GM21360 (cell line): ENCODE measurements around the gene BABAM2.

Source experiments
- ATAC-seq: cut with Tn5 transposase; IDR thresholded peaks from one replicate; pipeline ENCODE4 v1.9.1; 2021; ENCODE audit warnings: mild to moderate bottlenecking, moderate library complexity; ENCODE audit not compliant: unreplicated experiment

Gene BABAM2

DNA sequence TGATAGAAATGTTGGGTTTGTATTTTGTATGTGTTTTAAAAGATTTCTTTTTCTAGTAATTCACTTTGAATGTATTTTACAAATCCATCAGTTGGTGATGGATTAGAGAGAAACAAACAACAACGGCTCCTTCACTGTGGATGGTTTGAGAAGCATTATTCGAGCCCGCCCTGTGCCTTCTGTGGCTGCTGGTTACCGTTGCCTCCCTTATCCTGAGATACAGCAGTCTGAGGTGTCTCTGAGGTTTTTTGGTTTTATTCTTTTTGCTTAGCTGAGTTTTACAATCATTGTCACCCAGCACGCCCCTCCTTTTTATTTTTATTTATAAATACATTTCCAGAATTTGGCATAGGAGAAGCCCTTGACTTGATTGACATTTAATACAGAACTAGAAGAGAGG lies 168.3 kb downstream of the BABAM2 start:
- ATAC-seq = no peak

DNA sequence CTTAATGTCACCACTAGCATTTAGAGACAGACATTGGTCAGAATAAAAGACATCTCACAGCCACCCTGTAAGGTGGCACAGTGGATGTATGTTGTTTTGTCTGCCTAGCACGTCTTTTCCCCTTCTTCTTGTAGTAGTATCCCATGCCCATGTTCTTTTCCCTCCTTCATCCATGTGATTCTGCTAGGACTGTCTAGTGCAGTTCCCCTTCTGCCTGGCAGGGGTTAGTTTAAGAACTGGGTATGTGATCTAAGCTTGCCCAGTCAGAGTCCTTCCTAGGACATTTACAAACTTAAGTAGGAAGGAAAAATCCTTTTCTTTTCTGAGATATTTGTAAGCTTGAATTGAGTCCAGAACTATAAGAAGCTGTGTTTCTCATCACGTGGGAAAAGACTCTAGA lies 172.3 kb downstream of the BABAM2 start:
- ATAC-seq = no peak

DNA sequence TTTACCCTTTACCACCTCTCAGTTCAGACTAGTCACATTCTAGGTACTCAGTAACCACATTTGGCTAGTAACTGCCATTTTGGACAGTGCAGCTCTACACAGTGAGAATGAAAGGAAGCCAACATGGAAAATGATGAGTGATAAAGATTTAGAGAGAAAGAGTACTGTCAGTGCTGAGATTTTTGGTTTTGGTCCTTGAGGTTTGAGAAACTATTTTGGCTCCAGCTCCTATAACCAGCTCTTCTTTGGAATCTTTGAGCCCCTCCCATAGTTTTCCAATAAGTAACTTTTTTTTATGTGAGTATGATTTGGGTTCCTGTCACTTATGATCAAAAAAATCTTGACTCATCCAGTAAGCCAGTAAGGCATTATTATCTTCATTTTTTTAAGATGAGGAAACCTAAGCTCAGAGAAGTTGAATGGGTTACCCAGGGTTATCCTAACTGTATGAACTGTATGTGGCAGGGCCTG lies 173.0 kb downstream of the BABAM2 start:
- no peak for ATAC-seq

DNA sequence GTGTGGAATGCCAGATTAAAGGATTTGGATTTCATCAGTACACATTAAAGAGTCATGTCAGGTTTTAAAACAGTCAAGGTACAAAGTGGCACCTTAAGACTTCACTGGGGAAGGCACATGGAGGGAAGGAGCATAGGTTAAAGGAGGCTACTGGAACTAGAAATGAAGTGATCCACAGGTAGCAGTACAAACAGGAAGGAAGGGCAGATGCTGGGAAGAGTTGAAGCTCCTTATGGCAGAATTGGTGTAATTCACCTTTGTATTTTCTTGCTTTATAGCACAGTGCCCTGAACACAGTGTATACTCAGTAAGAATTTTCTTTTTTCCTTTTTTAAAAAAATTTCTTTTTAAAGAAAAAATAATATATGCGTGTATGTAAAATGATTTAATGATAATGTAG lies 177.1 kb downstream of the BABAM2 start:
- ATAC-seq = no peak

GRCh38 chr2:28068088-28068487 lies 177.6 kb downstream of the BABAM2 start:
- no peak for ATAC-seq

- ATAC-seq = no peak
Measured at GRCh38 chr2:28068527-28068926, 178.0 kb downstream of the BABAM2 start.

- ATAC-seq = no peak
Measured at GRCh38 chr2:28071221-28071620, 180.7 kb downstream of the BABAM2 start.

DNA sequence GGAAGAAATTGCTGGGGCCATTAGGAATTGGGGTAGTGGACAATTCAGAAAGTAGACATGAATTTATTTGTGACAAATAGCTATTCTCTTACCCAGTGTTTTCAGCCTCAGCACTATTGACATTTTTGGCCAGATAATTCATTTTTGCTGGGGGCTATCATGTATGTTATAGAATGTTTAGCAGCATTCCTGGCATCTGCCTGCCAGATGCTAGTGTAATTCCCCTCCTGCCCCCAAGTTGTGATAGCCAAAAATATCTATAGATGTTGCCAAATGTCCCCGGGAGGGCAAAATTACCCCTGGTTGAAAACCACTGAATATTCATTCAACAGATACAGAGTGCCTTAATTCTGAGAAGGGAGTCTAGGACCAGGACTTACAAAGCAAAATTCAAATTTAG lies 183.6 kb downstream of the BABAM2 start:
- ATAC-seq = no peak

DNA sequence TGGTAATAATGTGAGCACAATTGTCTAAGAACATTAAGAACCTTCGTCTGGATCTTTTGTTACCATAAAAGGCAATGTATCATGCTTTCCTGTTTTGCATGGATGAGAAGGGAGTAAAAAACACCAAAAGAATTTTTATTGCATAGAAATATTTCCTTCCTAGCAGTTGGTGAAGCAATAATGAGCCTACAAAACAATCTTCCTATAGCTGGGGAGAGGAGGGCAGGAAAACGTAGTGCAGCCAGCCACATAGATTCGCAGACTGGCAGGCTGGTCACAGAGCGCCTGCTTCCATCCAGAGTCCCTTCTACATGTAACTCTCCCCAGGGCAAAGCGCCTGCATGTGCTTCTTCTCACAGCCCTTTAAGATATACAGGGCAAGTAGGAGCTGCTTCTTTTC lies 190.4 kb downstream of the BABAM2 start:
- ATAC-seq = no peak

GRCh38 chr2:28082131-28082530 lies 191.6 kb downstream of the BABAM2 start:
- ATAC-seq = no peak

DNA sequence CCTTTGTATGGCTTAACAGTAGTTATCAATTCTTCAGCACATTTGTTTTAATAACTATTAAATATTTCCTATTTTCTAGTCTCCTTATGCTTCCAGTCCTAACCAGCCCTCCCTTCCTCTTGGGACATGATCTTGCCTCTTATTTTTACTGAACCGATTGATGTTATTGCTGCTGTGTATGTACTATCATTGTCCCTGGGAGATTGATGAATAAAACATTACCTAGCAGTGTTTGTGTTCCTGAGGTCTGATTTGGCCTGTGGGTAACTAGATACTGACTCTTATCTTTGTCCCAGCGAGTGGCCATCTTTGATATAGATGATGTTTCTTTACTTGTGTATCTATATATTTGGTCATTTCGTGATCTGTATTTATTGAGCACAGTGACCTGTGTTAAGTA lies 192.9 kb downstream of the BABAM2 start:
- ATAC-seq = no peak

DNA sequence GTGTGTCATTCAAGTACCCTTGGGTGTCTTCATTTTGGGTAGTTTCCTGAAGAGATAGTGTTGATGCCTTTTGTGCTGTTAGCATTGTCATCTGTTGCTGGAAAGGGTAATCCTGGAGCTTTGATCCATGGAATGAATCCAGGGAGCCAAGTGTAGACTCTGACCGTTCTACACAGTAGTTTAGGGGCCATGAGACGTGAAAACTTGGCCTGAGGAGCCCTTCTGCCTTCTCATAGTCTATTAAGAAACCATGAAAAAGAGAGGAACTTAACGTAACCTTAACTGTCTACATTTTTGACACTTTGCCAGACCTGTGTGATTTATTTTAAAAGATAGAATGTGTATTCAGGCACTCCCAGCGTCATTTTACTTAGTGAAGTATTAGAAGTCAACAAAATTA lies 194.0 kb downstream of the BABAM2 start:
- no peak for ATAC-seq

- ATAC-seq = no peak
Measured at GRCh38 chr2:28085201-28085600, 194.7 kb downstream of the BABAM2 start.

DNA sequence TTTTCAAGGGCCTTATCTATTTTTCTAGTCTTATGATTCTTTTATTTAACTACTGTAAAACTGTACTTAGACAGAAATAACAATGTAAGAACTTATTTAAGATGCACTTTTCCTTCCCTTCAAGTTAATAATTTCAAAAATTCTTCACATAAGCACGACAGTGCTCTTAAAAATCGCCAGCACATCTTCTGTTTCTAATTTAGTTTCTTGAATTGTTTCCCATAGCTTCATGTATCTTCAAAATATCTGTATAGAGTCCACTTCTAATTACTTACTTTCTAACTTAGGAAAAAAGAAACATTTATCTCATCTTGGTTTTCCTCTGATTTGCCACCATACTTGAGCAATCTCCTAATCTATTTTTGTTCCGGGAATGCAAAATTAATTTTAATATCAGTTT lies 196.1 kb downstream of the BABAM2 start:
- ATAC-seq = no peak

DNA sequence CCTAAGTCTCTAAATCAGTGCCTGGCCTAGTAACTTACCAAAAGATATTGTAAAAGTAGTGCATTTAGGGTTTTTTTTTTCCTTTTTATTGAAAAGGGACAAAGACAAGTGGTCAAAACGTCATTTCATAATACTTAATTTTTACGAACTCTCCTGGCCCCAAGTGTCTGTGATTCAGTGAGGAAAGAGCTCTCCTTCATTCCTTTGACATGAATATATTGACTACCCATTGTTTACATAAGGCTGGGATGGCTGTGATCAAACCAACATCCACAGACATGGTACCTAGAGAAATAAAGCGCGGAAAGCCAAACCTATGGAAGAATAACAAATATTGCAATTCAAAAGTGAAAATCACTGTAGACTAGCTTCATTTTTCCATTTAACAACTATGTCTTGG lies 198.4 kb downstream of the BABAM2 start:
- ATAC-seq = no peak

DNA sequence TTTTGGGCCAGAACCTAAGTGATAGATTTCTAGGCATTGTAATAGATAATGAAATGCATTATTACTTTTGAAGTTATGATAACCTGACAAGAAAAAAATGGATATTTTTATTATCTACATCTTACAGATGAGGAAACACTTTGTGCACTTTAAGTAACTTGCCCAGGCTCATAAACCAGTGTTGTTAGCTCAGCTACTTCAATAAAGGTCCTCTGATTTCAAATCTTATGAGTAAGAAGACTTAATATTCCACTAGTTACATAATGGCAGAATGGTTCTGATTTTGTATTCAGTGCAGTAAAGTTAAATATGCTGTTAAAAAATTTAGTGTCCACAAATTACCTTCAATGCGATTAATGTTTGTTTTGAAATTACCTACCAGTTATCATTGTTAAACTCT lies 199.0 kb downstream of the BABAM2 start:
- no peak for ATAC-seq

DNA sequence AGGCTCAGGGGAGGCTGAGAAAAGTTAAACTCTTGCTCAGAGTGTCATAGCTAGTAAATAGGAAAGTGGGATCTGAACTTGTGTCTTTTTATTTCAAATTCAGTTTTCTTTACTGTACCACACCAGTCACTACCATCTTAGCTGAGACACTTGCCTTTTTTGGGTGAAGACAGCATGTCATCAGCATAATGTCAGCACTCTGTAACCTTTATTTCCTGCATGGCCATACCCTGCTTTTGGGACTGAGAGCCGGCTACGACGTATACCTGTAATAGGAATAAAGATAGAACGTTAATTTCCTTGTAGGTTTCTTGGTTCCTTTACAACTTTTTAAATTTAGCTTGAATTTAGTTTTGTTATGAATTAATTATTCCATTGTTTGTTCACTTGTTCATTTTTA lies 202.8 kb downstream of the BABAM2 start:
- ATAC-seq = no peak

GRCh38 chr2:28093768-28094167 lies 203.2 kb downstream of the BABAM2 start:
- ATAC-seq = no peak

DNA sequence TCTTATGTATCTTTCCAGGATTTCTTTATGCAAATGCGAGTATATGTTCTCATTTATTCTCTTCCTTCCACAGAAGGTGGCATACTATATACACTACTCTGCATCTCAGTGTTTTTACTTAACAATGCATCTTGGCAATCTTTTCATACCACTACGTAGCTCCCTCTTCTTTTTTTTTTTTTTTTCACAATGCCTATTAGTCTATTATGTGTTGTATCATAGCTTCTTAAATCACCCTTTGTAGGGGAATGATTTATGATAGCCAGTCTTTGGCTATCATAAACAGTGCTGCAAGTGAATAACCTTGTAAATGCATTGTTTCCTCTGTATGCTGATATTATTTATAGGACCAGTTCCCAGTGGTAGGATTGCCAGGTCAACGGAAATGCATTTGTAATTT lies 204.2 kb downstream of the BABAM2 start:
- ATAC-seq = no peak

- no peak for ATAC-seq
Measured at GRCh38 chr2:28095622-28096021, 205.1 kb downstream of the BABAM2 start.

DNA sequence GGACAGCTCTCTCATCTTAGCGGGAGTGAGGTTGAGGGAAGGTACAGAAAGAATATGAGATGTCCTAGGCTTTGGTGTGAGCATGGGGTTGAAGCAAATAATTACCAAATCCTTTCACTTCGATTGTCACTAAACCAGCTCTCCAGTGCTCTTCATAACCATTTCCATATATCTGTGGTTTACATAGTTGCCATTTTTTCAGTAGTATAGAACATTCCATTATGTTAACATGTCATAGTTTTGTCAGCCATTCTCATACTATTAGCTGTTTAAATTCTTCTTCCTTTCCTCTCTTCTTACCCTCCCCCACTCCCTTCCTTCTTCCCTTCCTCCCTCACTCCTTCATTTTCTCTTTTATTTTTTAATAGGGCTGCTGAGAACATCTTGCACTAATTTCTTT lies 205.9 kb downstream of the BABAM2 start:
- no peak for ATAC-seq

DNA sequence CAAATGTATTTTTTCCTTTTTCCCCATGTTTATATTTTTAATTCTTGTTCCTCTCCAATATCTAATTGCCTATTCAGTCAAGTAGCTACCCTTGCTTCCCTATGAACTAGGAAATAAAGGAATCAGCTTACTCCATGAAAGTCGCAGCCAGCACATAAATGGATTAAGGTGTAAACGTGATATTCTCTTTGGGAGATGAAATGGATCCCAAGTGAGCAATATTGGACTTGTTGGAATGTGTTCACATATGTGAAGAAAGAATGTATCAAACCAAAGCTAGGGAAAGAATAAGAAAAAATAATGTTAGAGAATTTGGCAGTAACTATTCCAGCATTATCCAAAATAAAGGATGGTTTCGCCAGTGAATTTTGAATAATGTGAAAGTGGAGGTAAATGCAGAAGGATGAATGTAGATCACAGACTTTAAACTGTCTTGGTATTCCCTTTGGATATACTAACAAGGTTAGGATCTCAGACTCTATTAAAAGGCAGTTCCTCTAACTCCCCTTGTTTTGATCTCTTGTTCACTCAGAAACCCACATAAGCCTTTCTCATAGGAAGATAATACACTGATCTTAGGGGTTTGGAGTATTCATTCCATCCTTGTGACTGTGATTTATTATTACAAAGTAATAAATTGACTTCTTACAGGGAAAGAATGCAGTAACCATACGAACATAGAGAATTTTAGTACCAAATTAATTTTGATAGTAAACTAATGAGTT lies 208.1 kb downstream of the BABAM2 start:
- ATAC-seq = no peak

GRCh38 chr2:28101123-28101522 lies 210.6 kb downstream of the BABAM2 start:
- ATAC-seq = no peak
